Activated CD4-positive, alpha-beta T cell treated with anti-CD3 and anti-CD28 coated beads for 4 hours (primary cell): ENCODE data around the gene MIGA1.
"Not testable (repeated sequence)": the region's sequence is repeated elsewhere in the genome, so short reads cannot be mapped to it uniquely, and the experiment has no call there.

Source experiments
- DNase-seq, 2 donors: peaks; one replicate each; pipeline ENCODE4 v3.0.0-alpha.2; 2020

Gene MIGA1

DNA sequence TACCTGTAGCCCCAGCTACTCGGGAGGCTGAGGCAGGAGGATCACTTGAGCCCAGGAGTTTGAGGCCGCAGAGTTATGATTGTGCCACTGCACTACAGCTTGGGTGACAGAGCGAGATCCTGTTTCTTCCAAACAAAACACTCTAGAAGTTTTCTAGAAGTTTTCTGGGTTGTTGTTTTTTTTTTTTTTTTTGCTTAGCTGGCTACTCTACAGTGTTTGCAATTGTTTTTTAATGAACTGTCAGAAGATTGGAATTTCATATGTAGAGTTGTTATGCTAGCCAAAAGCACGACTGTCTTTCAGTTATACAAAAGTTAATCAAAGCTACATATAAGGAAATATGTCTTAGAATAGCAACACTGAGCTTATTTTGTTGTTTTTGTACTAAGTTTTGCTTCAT, 78.1 kb downstream of the MIGA1 start:
- no peak for DNase-seq

DNA sequence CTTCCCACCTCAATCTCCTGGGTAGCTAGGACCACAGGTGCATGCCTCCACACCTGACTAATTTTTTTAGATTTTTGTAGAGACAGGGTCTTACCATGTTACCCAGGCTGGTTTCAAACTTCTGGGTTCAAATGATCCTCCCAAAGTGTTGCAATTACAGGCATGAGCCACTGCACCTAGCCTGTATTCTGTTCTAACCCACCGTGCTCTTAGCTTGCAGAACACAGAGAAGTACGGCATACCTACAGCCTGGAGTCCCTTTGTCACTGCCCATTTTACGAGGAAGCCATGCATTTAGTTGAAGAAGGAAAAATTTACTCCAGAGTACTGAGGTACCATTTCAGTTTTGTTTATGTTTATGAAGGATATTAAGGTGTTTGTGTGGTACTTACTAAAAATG, 79.3 kb downstream of the MIGA1 start:
- no peak for DNase-seq

GRCh38 chr1:77859248-77859647, 79.8 kb downstream of the MIGA1 start:
- DNase-seq, result no peak

DNA sequence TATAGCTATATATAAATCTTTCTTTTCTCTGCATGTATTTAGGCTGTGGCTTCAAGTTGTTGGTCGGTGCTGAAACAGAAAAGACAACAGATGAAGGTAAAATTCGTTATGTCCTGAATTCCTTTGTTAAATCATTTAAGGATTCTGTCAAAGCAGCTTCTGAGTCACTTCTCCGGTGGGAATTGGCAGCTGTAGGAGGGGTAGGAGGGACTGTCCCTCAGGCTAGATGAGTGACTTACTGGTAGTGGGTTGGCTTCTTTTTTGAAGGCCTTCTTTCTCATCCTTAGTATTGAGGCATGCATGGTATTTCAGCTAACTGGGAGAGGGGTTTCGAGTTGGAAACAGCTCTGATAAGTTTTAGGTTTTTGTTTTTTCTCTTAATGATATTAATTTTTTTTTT, 86.8 kb downstream of the MIGA1 start:
- DNase-seq, result no peak

- DNase-seq, result no peak
Observed at GRCh38 chr1:77872645-77873044, 93.2 kb downstream of the MIGA1 start.

GRCh38 chr1:77873461-77873860, 94.0 kb downstream of the MIGA1 start:
- no peak for DNase-seq

GRCh38 chr1:77874804-77875445, 95.5 kb downstream of the MIGA1 start:
- DNase-seq, result no peak

- DNase-seq, result no peak
Observed at GRCh38 chr1:77876884-77877283, 97.4 kb downstream of the MIGA1 start.

GRCh38 chr1:77881061-77881460, 101.6 kb downstream of the MIGA1 start:
- DNase-seq, result no peak

DNA sequence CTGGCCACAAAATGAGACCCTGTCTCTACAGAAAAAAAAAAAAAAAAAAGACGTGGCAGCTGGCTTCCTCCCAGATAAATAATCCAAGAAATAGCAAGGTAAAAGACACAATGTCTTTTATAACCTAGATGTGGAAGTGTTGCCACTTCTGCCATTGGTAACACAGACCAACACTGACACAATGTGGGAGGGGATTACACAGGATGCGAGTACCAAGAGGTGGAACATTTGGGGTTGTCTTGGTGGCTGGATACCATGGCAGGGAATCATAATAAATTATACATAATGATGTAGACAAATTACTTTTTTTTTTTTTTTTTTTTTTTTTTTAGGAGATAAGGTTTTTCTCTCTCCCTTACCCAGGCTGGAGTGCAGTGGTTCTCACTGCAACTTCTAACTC, 103.0 kb downstream of the MIGA1 start:
- no peak for DNase-seq

GRCh38 chr1:77888081-77888780, 108.8 kb downstream of the MIGA1 start, which contains the start of gene NEXN:
Gene NEXN, plus strand, starts transcription at chr1:77888624. Its CDS starts 27,483 bp downstream, at chr1:77916107.
- no peak for DNase-seq

GRCh38 chr1:77888781-77889642, 109.6 kb downstream of the MIGA1 start:
- DNase-seq, result peak in 1 of 2 donors; percentile 1

- no peak for DNase-seq
Observed at GRCh38 chr1:77889671-77890070, 110.2 kb downstream of the MIGA1 start.

DNA sequence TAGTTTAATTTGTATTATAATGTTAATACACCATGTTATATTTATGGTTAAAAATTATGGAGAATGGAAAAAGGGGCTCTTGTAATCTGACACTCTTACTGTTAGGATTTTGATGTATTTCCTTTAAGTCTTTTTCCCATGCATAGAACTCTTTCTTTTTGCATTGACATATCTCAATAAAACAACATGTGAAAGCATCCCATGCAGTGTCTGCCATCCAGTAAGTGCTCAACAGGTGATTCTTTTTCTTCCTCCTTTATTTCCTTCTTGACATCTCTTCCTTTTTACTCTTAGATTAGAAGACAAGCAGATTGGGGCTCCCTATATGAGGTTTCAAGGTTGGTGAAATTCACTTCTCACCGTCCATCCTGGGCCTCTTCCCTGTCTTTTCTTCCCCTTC, 111.8 kb downstream of the MIGA1 start:
- DNase-seq, result no peak

- DNase-seq, result no peak
Observed at GRCh38 chr1:77899647-77900320, 120.3 kb downstream of the MIGA1 start.

DNA sequence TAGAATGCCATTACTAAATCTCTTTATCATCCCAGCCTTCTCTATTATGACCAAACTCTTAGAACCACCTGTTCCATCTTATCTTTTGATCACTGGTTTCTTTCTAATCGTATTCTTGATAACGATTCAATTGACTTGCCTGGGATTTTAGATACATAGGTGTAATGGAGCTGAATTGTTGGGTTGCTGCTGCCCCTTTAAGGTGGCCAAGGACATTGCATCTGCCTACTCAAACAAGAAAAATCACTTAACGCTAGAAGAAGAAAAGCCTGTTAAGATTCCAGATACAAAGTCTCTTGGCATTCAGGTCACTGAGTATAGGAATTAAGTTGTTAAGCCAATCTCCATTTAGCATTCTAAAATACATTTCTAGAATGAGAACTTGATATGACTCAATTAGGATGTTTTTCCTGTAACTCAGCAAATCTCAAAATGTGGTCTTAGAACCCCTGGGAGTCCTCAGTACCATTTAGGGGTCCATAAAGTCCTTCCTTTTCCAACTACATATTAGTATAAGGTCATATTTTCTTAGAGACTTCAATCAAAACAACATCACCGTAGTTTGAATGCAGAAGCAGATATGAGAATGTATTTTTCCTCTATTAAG, 121.3 kb downstream of the MIGA1 start:
- no peak for DNase-seq

DNA sequence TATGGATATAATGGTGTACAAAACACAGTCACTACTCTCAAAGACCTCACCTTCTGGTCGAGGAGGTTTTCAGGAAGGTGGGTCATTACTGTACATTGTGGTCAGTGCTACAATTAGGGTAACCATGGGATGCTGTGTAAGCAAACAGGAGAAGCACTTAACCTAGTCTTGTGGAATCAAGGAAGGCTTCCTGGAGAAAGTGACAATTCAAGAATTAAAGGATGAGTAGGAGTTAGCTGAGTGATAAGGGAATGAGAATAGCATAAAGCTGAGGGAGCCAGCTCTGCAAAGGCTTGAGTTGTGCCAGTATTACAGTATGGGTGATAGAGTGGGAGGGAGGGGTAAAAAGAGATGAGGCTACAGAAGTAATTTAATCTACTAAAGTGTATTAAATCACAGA, 126.2 kb downstream of the MIGA1 start:
- no peak for DNase-seq

- no peak for DNase-seq
Observed at GRCh38 chr1:77906019-77906545, 126.6 kb downstream of the MIGA1 start.

DNA sequence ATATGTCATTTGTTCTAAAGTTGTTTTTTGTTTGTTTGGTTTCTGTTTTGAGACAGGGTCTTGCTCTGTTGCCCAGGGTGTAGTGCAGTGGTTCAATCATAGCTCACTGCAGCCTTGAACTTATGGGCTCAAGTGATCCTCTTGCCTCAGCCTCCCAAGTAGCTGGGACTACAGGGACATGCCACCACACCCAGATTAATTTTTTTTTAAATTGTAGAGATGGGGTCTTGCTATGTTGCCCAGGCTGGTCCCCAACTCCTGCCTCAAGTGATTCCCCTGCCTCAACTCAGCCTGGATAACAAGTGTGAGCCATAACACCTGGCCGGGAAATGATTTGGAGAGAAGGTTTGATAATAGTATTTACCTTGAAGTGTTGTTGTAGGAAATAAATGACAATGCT, 127.2 kb downstream of the MIGA1 start:
- DNase-seq, result no peak

GRCh38 chr1:77910116-77910515, 130.7 kb downstream of the MIGA1 start:
- DNase-seq, result no peak

DNA sequence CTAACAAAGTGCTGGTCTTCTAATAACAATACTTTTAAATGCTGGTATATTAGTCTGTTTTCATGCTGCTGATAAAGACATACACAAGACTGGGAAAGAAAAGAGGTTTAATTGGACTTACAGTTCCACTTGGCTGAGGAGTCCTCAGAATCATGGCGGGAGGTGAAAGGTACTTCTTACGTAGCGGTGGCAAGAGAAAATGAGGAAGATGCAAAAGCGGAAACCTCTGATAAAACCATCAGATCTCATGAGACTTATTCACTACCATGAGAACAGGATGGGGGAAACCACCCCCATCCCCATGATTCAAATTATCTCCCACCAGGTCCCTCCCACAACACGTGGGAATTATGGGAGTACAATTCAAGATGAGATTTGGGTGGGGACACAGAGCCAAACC, 139.5 kb downstream of the MIGA1 start:
- DNase-seq, result not testable (repeated sequence)

- no peak for DNase-seq
Observed at GRCh38 chr1:77925518-77925917, 146.1 kb downstream of the MIGA1 start.
